Loucy (cell line): ENCODE data around the gene NOX1.

Experiments used
- H2AFZ ChIP-seq: fragments of 200-600 bp; sonication (generic); 2 replicates; pipeline ENCODE4 v1.6.0; 2016; ENCODE audit warnings: antibody characterized with exemption, mild to moderate bottlenecking, low read length, moderate library complexity
- H3F3A ChIP-seq: fragments of 200-600 bp; 2 replicates; pipeline ENCODE4 v1.6.0; 2016; ENCODE audit warnings: antibody characterized with exemption, low read depth, mild to moderate bottlenecking
- H3K27me3 ChIP-seq: fragments of 200-600 bp; sonication (generic); 2 replicates; pipeline ENCODE4 v1.6.1; 2014; ENCODE audit warnings: low read length, mild to moderate bottlenecking; ENCODE audit not compliant: insufficient read depth, poor library complexity, severe bottlenecking
- H3K36me3 ChIP-seq: fragments of 200-600 bp; sonication (generic); 2 replicates; pipeline ENCODE4 v1.6.1; 2016; ENCODE audit warnings: low read length; ENCODE audit not compliant: insufficient read depth
- H3K4me1 ChIP-seq: fragments of 200-600 bp; sonication (generic); 2 replicates; pipeline ENCODE4 v1.5.1; 2014; ENCODE audit warnings: low read length, mild to moderate bottlenecking; ENCODE audit not compliant: insufficient read depth, poor library complexity, severe bottlenecking
- H3K4me2 ChIP-seq: fragments of 200-600 bp; sonication (generic); 2 replicates; pipeline ENCODE4 v1.6.0; 2014; ENCODE audit warnings: antibody characterized with exemption, low read length, low read depth, mild to moderate bottlenecking; ENCODE audit not compliant: poor library complexity, severe bottlenecking
- H3K4me3 ChIP-seq: fragments of 200-600 bp; sonication (generic); 2 replicates; pipeline ENCODE4 v1.5.1; 2014; ENCODE audit warnings: low read length, mild to moderate bottlenecking, mixed read lengths; ENCODE audit not compliant: poor library complexity, severe bottlenecking
- H3K79me2 ChIP-seq: fragments of 200-600 bp; sonication (generic); 2 replicates; pipeline ENCODE4 v1.6.1; 2014; ENCODE audit warnings: low read length; ENCODE audit not compliant: insufficient read depth
- H3K9ac ChIP-seq: fragments of 200-600 bp; sonication (generic); 2 replicates; pipeline ENCODE4 v1.6.0; 2014; ENCODE audit warnings: mild to moderate bottlenecking, low read depth, low read length, moderate library complexity; ENCODE audit not compliant: poor library complexity, severe bottlenecking
- H3K9me2 ChIP-seq: fragments of 200-600 bp; sonication (generic); replicated peaks from 2 replicates; pipeline ENCODE4 v1.6.1; 2016; ENCODE audit warnings: low read depth, low read length, mixed read lengths
- H3K9me3 ChIP-seq: fragments of 200-600 bp; sonication (generic); 2 replicates; pipeline ENCODE4 v1.6.1; 2014; ENCODE audit warnings: mild to moderate bottlenecking, antibody characterized with exemption, low read length, low read depth; ENCODE audit not compliant: insufficient read depth
- H4K20me1 ChIP-seq: fragments of 200-600 bp; sonication (generic); 2 replicates; pipeline ENCODE4 v1.6.0; 2014; ENCODE audit warnings: antibody characterized with exemption, low read length, mild to moderate bottlenecking; ENCODE audit not compliant: insufficient read depth, poor library complexity, severe bottlenecking
- EZH2phosphoT487 ChIP-seq: fragments of 200-600 bp; IDR thresholded peaks from 2 replicates; pipeline ENCODE4 v1.6.1; 2018; ENCODE audit warnings: antibody characterized with exemption, mild to moderate bottlenecking, moderate library complexity, borderline replicate concordance
- TF ChIP-seq, protein P1 (sequence below): fragments of 200-600 bp; sonication (generic); conservative IDR thresholded peaks from 2 replicates; pipeline ENCODE4 v1.5.1; 2014; ENCODE audit warnings: mild to moderate bottlenecking, antibody characterized with exemption, low read length

The NOX1 gene

DNA sequence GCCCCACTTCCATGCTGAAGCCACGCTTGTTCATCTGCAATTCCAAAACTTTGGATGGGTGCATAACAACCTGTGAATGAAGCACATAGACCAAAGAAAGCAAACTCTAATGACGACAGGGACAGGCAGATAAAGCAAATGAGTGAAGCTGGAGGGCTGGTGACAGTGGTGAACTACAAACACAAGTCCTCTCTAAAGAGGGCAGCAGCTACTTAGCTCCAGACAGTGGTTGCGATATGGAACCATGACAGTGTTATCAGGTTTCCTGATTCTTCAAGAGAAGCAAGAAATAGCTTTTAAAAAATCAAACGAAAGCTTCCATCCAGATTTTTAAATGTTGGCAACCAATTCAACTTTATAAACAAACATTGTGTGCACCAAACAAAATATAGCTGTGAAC lies 23.8 kb downstream of the NOX1 start:
- Histone ChIP-seq H3K4me2 (no peak overlapping the region), H3K27me3 (no peaks in the 10 kb centered on the region), H3K79me2 (no peaks in the 10 kb centered on the region), H2AFZ (no peak overlapping the region), H3K36me3 (no peaks in the 10 kb centered on the region), H3K9me2 (no peaks in the 10 kb centered on the region), H3K4me3 (no peak overlapping the region), H3K9me3 (no peaks in the 10 kb centered on the region), H3K4me1 (no peaks in the 10 kb centered on the region), H3F3A (no peaks in the 10 kb centered on the region), H3K9ac (no peak overlapping the region), H4K20me1 (no peaks in the 10 kb centered on the region)
- TF ChIP-seq EZH2phosphoT487: no peak
- TF ChIP-seq, protein P1, sequence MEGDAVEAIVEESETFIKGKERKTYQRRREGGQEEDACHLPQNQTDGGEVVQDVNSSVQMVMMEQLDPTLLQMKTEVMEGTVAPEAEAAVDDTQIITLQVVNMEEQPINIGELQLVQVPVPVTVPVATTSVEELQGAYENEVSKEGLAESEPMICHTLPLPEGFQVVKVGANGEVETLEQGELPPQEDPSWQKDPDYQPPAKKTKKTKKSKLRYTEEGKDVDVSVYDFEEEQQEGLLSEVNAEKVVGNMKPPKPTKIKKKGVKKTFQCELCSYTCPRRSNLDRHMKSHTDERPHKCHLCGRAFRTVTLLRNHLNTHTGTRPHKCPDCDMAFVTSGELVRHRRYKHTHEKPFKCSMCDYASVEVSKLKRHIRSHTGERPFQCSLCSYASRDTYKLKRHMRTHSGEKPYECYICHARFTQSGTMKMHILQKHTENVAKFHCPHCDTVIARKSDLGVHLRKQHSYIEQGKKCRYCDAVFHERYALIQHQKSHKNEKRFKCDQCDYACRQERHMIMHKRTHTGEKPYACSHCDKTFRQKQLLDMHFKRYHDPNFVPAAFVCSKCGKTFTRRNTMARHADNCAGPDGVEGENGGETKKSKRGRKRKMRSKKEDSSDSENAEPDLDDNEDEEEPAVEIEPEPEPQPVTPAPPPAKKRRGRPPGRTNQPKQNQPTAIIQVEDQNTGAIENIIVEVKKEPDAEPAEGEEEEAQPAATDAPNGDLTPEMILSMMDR: no peak

DNA sequence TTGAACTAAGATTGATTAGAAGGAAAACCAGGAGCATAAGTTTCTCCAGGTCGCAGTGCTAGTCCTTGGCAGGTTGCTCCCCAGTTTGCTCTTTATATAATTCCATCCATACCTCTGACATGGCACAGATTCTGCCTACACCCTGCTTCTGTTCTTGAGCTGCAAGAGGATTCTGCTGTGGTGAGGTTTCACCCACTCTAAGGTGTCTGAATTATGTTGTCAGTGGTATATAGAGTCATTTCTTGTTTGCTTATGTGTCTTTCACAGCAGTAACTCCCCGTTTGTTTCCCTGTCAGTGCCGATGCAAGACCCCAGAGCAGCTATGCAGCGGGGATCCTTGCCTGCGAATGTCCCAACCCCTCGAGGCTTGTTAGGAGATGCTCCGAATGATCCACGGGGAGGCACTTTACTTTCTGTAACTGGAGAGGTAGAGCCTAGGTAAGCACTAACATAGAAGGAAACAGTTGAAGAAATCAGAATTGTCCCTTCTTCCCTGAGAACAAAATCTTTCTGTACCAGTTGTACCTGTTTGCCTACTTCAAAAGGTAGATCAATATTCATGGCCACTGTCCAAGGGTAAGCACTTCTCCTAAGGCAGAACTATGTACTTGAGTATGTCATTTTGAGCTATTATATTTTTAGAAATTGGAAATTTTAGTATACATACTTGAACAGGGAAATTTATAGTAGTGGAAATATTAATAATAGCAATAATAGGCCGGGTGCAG lies 42.8 kb downstream of the NOX1 start:
- no peaks in the 10 kb centered on the region for H3K79me2 ChIP-seq
- no peaks in the 10 kb centered on the region for H3K9me3 ChIP-seq
- no peaks in the 10 kb centered on the region for H3K9me2 ChIP-seq
- no peaks in the 10 kb centered on the region for H4K20me1 ChIP-seq
- H3K4me3 ChIP-seq: no peak overlapping the region
- no peak overlapping the region for H2AFZ ChIP-seq
- peaks cover 5% of the 10 kb centered on the region for H3K4me1 ChIP-seq
- no peak overlapping the region for H3K4me2 ChIP-seq
- H3K9ac ChIP-seq: no peak overlapping the region
- H3K27me3 ChIP-seq: no peaks in the 10 kb centered on the region
- peaks cover 43% of the 10 kb centered on the region; the same call in 1 of the 2 replicates for H3K36me3 ChIP-seq
- no peak for TF ChIP-seq EZH2phosphoT487
- TF ChIP-seq, protein P1: no peak
- no peaks in the 10 kb centered on the region for H3F3A ChIP-seq

DNA sequence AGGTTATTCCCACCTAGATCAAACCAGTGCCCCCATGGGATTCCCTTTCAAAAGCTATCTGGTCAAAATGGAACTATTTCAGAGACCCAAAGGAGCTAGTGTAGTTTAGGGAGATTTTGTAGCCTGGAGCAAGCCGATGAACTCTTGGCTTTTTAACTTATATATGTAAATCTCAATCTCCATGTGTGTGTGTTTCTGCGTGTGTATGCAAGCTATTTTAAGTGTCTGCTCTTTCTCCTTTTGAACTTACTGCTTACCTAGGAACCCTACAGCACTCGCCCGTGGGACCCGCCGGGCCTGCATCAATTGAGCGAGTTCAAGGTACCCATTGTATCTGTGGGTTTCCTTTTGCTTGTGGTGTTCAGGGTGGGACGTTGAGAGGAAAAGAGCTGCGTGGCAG lies 43.6 kb downstream of the NOX1 start:
- Histone ChIP-seq H3K79me2 (no peaks in the 10 kb centered on the region), H3K9me3 (no peaks in the 10 kb centered on the region), H3K4me2 (no peak overlapping the region), H3K4me1 (peaks cover 5% of the 10 kb centered on the region), H3K36me3 (peaks cover 43% of the 10 kb centered on the region; the same call in 1 of the 2 replicates), H3K9me2 (no peaks in the 10 kb centered on the region), H3K9ac (no peak overlapping the region), H3K27me3 (no peaks in the 10 kb centered on the region), H3K4me3 (no peak overlapping the region), H4K20me1 (no peaks in the 10 kb centered on the region), H2AFZ (no peak overlapping the region), H3F3A (no peaks in the 10 kb centered on the region)
- TF ChIP-seq, protein P1: no peak
- no peak for TF ChIP-seq EZH2phosphoT487
